ENCODE measurements around the gene LY6G5B. TPM values are rescaled to one million over a fixed set of nuclear protein-coding genes. Genes with fewer than 3 reads are reported as not detected.

Gene LY6G5B
- total RNA-seq, 4 donors from 2014 or later, result 7.2 to 25.6 (median 19.7) TPM

DNA sequence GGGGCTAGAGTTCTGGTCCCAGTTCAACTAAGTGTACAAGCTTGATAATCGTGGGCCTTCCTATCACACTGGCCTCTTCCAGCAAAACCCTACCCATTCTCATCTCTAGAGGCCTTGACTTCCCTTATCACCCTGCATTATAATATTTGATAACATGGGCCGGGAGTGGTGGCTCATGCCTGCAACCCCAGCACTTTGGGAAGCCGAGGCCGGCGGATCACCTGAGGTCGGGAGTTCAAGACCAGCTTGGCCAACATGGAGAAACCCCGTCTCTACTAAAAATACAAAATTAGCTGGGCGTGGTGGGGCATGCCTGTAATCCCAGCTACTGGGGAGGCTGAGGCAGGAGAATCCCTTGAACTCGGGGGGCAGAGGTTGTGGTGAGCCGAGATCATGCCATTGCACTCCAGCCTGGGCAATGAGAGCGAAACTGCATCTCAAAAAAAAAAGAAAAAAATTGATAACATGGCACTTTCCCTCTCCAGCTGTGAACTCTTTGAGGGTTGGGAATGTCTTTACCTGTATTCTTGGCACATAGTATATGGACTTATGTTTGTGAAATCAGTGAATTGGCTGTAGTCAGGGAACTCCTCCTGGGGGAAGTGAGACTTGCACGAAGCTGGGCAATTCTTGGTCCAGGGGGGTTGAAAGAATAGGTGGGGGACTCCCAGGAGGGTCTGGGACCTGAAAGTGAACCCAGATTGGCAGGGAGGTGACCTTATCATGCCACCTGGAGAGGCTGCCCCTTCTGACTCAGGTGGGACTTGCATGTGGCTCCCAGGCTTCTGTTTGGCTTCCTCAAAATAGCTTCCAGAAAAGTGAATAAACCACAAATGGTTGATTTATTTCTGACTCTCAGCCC is 8.3 kb upstream of the LY6G5B start:
- Histone ChIP-seq H3K27ac (peak overlapping the region; percentile 81 to 90 (median 84)), H3K4me1 (peaks cover 9 to 63% (median 19%) of the 10 kb centered on the region in 4 donors)
- no peak for TF ChIP-seq POLR2A (IDR thresholded peaks at IDR 0.05)
- TF ChIP-seq, protein P1, sequence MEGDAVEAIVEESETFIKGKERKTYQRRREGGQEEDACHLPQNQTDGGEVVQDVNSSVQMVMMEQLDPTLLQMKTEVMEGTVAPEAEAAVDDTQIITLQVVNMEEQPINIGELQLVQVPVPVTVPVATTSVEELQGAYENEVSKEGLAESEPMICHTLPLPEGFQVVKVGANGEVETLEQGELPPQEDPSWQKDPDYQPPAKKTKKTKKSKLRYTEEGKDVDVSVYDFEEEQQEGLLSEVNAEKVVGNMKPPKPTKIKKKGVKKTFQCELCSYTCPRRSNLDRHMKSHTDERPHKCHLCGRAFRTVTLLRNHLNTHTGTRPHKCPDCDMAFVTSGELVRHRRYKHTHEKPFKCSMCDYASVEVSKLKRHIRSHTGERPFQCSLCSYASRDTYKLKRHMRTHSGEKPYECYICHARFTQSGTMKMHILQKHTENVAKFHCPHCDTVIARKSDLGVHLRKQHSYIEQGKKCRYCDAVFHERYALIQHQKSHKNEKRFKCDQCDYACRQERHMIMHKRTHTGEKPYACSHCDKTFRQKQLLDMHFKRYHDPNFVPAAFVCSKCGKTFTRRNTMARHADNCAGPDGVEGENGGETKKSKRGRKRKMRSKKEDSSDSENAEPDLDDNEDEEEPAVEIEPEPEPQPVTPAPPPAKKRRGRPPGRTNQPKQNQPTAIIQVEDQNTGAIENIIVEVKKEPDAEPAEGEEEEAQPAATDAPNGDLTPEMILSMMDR (IDR thresholded peaks at IDR 0.05), result no peak

DNA sequence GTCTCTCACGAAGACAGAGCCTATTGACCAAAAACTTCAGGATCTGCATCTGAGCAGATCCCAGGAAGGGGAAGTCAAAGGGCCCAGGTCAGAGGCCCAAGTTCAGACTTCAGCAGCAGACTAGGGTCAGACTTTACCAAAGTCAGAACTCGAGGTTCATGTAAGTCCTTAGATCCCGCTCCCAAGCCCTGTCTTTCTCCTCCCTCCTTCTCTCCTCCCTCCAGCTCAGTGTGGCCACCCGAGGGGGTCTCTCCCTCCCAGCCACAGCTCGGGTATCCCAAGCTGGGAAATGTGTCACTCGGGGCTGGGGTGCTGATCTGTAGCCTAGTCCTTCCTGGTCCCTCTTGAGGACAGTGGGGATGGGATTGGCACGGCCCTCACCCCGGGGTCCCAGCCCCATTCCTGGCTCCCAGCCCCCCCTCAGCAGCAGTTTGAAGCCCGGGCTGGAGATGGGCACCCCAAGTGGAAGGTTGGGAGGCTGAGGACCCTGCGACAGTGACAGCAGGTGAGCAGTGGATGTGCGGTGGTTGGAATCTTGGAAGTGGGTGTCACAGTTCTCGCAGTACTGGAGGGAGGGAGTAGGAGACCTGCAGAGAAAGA is 7.6 kb upstream of the LY6G5B start:
- H3K4me1 ChIP-seq, result peaks cover 9 to 68% (median 19%) of the 10 kb centered on the region in 4 donors
- H3K9me3 ChIP-seq, result no peaks in the 10 kb centered on the region
- H3K4me3 ChIP-seq, result no peak overlapping the region
- no peak for DNase-seq
- TF ChIP-seq, protein P1 (IDR thresholded peaks at IDR 0.05), result no peak
- no peak for TF ChIP-seq POLR2A (IDR thresholded peaks at IDR 0.05)
- H3K27ac ChIP-seq, result no peak overlapping the region
- H3K27me3 ChIP-seq, result no peaks in the 10 kb centered on the region
- peaks cover 0 to 20% (median 0%) of the 10 kb centered on the region in 3 donors for H3K36me3 ChIP-seq

More for the DNA sequence above, 8.3 kb upstream of the LY6G5B start:
- Histone ChIP-seq H3K4me3 (peak overlapping the region in 3 of 4 donors; percentile 64 to 74 (median 67)), H3K9me3 (no peaks in the 10 kb centered on the region), H3K27me3 (no peaks in the 10 kb centered on the region), H3K36me3 (peaks cover 0 to 24% (median 0%) of the 10 kb centered on the region in 3 donors)
- no peak for DNase-seq

DNA sequence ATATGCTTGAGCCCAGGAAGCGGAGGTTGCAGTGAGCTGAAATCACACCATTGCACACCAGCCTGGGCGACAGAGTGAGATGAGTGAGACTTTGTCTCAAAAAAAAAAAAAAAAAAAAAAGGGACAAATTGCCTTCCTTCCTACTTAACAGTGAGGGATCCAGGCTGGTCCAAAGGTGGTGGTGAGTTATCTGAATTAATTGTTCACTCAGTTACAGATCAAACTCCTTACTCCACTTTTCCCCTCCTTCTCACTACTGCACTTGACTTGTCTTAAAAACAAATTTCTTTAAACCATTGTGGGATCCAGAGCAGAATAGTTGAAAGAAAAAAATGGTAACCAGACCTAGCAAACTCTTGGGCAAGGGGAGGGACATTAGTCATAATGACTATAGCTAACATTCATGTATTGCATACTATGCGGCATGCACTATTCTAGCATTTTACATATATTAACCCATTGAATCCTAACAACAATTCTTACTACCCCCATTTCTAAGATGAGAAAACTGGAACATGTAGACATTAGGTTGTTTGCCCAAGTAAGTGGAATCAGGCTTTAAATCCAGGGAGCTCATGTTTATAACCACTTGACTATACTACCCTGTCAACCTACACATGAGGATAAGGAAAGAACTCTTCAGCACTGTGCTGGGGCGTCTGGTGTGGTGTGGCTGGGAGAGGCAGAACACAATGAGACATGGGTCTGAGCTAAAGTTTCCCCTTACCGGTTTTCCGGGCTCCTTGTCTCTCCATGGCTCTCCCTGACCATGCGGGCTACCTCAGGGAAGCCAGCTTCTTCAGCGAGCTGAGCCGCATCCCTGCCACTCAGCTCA is 6.4 kb upstream of the LY6G5B start:
- H3K36me3 ChIP-seq, result peaks cover 0 to 23% (median 0%) of the 10 kb centered on the region in 3 donors
- H3K4me1 ChIP-seq, result peaks cover 9 to 61% (median 18%) of the 10 kb centered on the region in 4 donors

DNA sequence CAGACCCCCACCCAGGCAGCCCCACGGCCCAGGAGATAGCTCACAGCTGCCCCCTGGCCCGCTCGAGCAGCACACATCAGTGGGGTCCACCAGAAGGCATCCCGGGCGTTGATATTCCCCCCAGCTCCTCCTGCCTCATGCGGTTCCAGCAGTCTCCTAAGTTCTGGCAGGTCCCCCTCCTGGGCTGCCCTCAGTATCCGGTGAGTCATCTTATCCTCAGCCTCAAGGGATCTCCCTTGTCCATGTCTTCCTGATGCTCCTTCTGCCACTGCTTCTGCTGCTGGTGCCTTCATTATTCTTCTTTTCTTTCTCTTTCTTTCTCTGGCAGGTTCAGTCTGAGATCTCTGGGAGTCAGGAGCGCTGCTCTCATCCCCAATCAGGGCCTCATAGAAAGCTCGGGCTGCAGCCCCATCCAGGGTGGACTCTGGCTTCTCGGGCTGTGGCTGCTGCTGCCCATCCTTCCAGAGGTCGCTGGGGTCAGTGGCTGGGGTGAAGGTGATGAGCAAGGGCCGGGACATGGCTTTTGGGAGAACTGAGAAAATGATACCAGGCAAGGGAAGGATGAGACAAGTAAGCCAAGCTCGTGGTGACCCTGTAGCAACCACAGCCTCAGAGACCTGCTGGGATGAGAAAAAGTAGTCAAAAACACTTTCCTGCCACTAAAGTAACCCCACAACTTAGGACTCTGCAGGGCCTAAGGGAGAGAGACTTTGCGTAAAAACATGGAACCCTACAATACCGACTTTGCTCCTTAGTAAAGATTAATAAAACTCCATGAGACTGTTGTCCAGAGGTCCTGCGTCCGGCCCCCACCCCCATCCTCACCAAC is 5.6 kb upstream of the LY6G5B start:
- peak in 1 of 3 donors; percentile 61 for DNase-seq
- TF ChIP-seq POLR2A (IDR thresholded peaks at IDR 0.05), result no peak
- TF ChIP-seq, protein P1 (IDR thresholded peaks at IDR 0.05), result no peak
- H3K36me3 ChIP-seq, result peaks cover 0 to 31% (median 0%) of the 10 kb centered on the region in 3 donors

More for the DNA sequence above, 6.4 kb upstream of the LY6G5B start:
- Histone ChIP-seq H3K27me3 (no peaks in the 10 kb centered on the region), H3K27ac (peak overlapping the region; percentile 92 to 99 (median 95)), H3K4me3 (peak overlapping the region; percentile 68 to 95 (median 79)), H3K9me3 (no peaks in the 10 kb centered on the region)
- TF ChIP-seq, protein P1 (IDR thresholded peaks at IDR 0.05), result no peak
- TF ChIP-seq POLR2A (IDR thresholded peaks at IDR 0.05), result no peak
- DNase-seq, result no peak

More for the DNA sequence above, 5.6 kb upstream of the LY6G5B start:
- peak overlapping the region; percentile 92 to 99 (median 95) for H3K27ac ChIP-seq
- peaks cover 4 to 53% (median 10%) of the 10 kb centered on the region in 4 donors for H3K4me1 ChIP-seq
- H3K4me3 ChIP-seq, result peak overlapping the region; percentile 68 to 95 (median 79)
- no peaks in the 10 kb centered on the region for H3K9me3 ChIP-seq
- H3K27me3 ChIP-seq, result no peaks in the 10 kb centered on the region
